ENCODE results near the gene STAT3.
A peak's percentile ranks its signal among the peaks of the same experiment; 100 is the strongest.
"Not testable (repeated sequence)": the region's sequence is repeated elsewhere in the genome, so short reads cannot be mapped to it uniquely, and the experiment has no call there.

Gene STAT3

DNA sequence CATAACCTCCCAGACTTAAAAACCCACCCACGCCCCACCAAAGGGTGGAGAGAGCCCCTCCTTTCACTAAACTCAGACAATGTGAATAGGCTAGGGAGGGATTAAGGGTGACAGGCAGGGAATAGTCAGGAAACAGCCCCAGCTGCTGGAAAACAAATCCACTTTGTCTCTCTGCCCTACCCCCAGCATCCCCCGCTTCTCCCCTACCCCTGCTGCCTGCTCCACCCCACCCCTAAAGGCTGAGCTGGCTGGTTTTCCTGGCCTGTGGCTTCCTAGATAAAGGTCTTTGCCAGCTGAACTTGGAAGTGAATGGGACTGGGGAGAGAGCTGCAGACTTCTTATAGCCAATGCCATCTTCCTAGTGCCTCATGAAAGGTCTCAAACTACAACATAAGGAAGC is 19.8 kb upstream of the STAT3 start:
- Histone ChIP-seq H3K27me3 (replicated peaks; ENCODE audit: control insufficient read depth, insufficient read depth, low read length, poor library complexity, severe bottlenecking) (no peaks in the 10 kb centered on the region), H3K4me3 (ENCODE audit: insufficient read depth, low read depth, low read length, poor library complexity, severe bottlenecking) (no peak overlapping the region), H3K4me1 (ENCODE audit: control insufficient read depth, insufficient read depth, low read length, poor library complexity, severe bottlenecking) (no peaks in the 10 kb centered on the region), H3K9me3 (ENCODE audit: control insufficient read depth, low read length) (no peaks in the 10 kb centered on the region), H3K36me3 (ENCODE audit: control insufficient read depth, insufficient read depth, low read length) (no peaks in the 10 kb centered on the region), H3K27ac (ENCODE audit: insufficient read depth, low read length, poor library complexity, severe bottlenecking) (no peak overlapping the region)
- DNase-seq, result no peak

DNA sequence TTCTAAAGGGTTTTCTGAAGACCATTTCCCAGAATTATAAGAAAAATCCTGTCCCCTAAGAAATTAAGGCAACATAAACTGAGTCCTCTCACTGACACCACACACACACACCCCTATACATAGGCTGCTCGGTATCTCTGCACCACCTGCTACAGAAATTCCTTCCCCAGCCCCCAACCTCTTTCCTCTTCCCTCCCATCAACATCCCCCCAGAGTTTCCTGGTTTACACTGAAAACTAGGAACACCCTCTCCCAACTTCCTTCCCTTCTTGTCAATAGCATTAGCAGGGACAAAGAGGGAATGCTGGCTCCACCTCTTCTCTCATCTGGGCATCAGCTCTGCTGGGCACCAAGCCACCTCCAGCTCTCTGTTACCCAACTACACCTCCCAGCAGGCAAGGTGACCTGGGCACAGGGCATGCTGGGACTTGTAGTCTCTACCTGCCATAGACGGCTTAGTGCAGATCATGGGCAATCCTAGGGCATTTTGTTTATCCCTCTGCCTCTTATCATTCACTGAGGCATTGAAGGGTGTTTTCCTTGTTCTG is 19.1 kb upstream of the STAT3 start:
- H3K9me3 ChIP-seq (ENCODE audit: control insufficient read depth, low read length), result no peaks in the 10 kb centered on the region
- peak; percentile 26 to 38 (median 30) for DNase-seq
- no peak overlapping the region for H3K27ac ChIP-seq (ENCODE audit: insufficient read depth, low read length, poor library complexity, severe bottlenecking)
- H3K36me3 ChIP-seq (ENCODE audit: control insufficient read depth, insufficient read depth, low read length), result no peaks in the 10 kb centered on the region
- no peak overlapping the region for H3K4me3 ChIP-seq (ENCODE audit: insufficient read depth, low read depth, low read length, poor library complexity, severe bottlenecking)
- no peaks in the 10 kb centered on the region for H3K27me3 ChIP-seq (replicated peaks; ENCODE audit: control insufficient read depth, insufficient read depth, low read length, poor library complexity, severe bottlenecking)
- H3K4me1 ChIP-seq (ENCODE audit: control insufficient read depth, insufficient read depth, low read length, poor library complexity, severe bottlenecking), result no peaks in the 10 kb centered on the region

DNA sequence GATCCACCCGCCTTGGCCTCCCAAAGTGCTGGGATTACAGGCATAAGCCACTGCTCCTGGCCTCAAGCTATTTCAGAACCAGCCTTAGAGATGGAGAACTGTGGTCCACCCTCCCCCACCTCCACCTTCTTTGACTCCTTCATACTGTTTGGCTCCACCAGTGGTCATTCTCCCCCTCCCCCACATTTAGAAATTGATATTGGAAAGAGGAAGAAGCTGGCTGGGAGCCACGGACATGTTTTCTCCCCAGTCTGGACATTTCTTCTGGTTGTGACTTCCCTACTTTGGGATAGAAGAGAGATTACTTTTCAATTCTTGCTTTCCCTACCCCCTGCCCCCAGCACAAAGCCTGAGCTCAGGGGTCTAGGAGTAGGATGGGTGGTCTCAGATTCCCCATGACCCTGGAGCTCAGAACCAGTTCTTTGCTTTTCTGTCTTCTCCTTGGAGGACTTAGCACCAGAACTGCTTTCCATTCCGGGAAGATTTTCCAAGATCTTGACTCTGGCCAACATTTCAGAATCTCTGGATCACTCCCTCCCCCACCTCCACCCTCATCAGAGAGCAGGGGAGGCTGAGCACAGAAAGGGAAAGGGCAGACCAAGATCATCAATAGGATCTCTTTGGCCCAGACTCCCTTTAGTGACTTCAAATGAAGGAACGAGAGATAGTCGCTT is 18.5 kb upstream of the STAT3 start:
- Histone ChIP-seq H3K27me3 (replicated peaks; ENCODE audit: control insufficient read depth, insufficient read depth, low read length, poor library complexity, severe bottlenecking) (no peaks in the 10 kb centered on the region), H3K4me3 (ENCODE audit: insufficient read depth, low read depth, low read length, poor library complexity, severe bottlenecking) (no peak overlapping the region), H3K4me1 (ENCODE audit: control insufficient read depth, insufficient read depth, low read length, poor library complexity, severe bottlenecking) (no peaks in the 10 kb centered on the region), H3K36me3 (ENCODE audit: control insufficient read depth, insufficient read depth, low read length) (no peaks in the 10 kb centered on the region), H3K9me3 (ENCODE audit: control insufficient read depth, low read length) (no peaks in the 10 kb centered on the region), H3K27ac (ENCODE audit: insufficient read depth, low read length, poor library complexity, severe bottlenecking) (no peak overlapping the region)
- DNase-seq, result no peak

DNA sequence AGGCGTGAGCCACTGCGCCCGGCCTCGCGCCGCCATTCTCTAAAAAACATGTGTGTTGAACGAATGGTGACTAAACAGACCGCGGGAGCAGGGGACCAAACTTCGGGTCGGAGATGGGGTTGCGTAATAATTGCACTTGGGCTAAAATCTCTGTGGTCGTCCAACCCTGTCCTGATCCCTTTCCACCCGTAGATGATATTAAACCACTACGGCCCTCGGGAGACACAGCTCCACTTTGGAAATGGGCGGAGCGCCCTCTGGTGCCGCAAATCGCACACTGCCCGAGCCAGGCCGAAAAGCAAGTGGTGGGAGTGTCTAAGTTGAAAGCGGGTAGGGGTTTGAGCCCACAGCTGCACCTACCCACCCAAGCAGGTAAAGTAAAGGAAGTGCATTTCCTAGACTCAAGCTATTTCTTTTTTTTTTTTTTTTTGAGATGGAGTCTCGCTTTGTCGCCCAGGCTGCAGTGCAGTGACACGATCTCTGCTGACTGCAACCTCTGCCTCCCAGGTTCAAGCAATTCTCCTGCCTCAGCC is 17.8 kb upstream of the STAT3 start:
- H3K4me3 ChIP-seq (ENCODE audit: insufficient read depth, low read depth, low read length, poor library complexity, severe bottlenecking), result no peak overlapping the region
- H3K9me3 ChIP-seq (ENCODE audit: control insufficient read depth, low read length), result no peaks in the 10 kb centered on the region
- no peaks in the 10 kb centered on the region for H3K27me3 ChIP-seq (replicated peaks; ENCODE audit: control insufficient read depth, insufficient read depth, low read length, poor library complexity, severe bottlenecking)
- peak; percentile 63 to 73 (median 66) for DNase-seq
- no peak overlapping the region for H3K27ac ChIP-seq (ENCODE audit: insufficient read depth, low read length, poor library complexity, severe bottlenecking)
- no peaks in the 10 kb centered on the region for H3K36me3 ChIP-seq (ENCODE audit: control insufficient read depth, insufficient read depth, low read length)
- no peaks in the 10 kb centered on the region for H3K4me1 ChIP-seq (ENCODE audit: control insufficient read depth, insufficient read depth, low read length, poor library complexity, severe bottlenecking)

DNA sequence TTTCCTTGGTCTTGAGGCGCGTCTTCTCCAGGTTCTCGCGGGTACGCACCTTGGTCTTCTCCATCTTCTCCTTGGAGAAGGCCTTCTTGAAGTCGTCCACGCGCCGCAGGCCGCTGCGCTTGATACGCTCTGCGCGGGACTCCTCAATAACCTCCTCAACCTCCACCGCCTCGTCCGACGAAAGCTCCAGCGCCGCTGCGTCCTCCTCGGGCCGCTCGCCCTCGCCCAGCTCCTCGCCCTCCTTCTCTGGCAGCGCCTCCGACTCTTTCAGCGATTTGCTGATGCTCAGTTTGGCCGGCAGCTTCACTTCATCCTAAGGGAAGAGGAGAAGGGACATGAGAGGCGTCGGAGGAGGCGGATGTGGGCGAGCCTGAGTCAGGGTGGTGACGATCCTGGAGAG is 16.8 kb upstream of the STAT3 start:
- Histone ChIP-seq H3K9me3 (ENCODE audit: control insufficient read depth, low read length) (no peaks in the 10 kb centered on the region), H3K27ac (ENCODE audit: insufficient read depth, low read length, poor library complexity, severe bottlenecking) (no peak overlapping the region), H3K4me1 (ENCODE audit: control insufficient read depth, insufficient read depth, low read length, poor library complexity, severe bottlenecking) (peaks cover 5% of the 10 kb centered on the region), H3K27me3 (replicated peaks; ENCODE audit: control insufficient read depth, insufficient read depth, low read length, poor library complexity, severe bottlenecking) (no peaks in the 10 kb centered on the region), H3K36me3 (ENCODE audit: control insufficient read depth, insufficient read depth, low read length) (no peaks in the 10 kb centered on the region), H3K4me3 (ENCODE audit: insufficient read depth, low read depth, low read length, poor library complexity, severe bottlenecking) (no peak overlapping the region)
- DNase-seq, result no peak

DNA sequence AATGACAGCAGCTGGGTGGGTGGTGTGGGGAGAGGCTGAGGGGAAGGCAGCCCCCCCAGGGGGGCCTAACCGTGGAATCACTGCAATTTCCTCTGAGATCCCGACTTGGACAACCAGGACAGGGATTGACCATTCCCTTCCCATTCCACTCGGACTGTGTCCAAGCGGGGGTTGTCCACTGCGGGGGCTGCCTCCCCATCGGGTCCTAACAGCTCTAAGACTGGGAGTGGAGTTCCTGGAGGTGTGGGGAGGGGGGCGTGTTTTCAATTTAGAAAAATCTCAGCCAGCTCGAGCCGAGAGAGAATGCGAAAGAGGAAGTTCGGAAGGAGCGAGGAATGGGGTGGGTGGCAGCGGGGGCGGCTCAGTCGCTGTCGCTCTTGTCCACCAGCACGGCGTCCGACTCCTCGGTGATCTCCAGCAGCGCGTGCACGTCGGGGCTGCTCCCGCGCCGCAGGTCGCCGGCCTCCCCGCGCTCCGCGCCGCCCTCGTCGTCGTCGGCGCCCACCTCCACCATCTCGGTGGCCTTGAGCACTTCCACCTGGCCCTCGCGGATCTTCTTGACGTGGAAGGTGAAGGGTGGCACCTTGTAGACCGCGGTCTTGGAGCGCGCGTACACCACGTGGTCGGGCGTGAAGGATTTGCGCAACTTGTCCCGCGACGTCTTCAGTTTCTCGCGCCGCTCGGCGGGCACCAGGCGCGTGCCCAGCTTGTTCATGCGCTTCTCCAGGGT is 16.2 kb upstream of the STAT3 start:
- Histone ChIP-seq H3K36me3 (ENCODE audit: control insufficient read depth, insufficient read depth, low read length) (no peaks in the 10 kb centered on the region), H3K4me1 (ENCODE audit: control insufficient read depth, insufficient read depth, low read length, poor library complexity, severe bottlenecking) (peaks cover 8% of the 10 kb centered on the region), H3K9me3 (ENCODE audit: control insufficient read depth, low read length) (no peaks in the 10 kb centered on the region), H3K4me3 (ENCODE audit: insufficient read depth, low read depth, low read length, poor library complexity, severe bottlenecking) (no peak overlapping the region), H3K27ac (ENCODE audit: insufficient read depth, low read length, poor library complexity, severe bottlenecking) (no peak overlapping the region), H3K27me3 (replicated peaks; ENCODE audit: control insufficient read depth, insufficient read depth, low read length, poor library complexity, severe bottlenecking) (no peaks in the 10 kb centered on the region)
- no peak for DNase-seq

DNA sequence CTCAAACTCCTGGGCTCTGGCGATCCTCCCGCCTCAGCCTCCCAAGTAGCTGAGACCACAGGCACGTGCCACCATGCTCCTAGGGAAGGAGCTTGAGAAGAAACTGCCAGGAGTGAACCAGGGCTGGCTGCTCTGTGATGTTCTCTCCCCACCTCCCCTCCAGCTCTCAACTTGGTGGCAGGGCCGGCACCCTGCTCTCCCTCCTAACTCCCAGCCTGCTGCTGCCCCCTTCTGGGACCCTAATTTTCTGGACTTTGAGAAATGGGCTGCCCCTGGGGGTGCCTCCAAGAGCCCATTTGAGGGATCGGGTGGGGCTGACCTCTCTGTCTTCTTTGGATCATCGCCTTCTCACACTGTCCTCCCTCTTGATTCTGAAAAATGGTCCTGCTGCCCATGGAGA is 14.9 kb upstream of the STAT3 start:
- Histone ChIP-seq H3K4me1 (ENCODE audit: control insufficient read depth, insufficient read depth, low read length, poor library complexity, severe bottlenecking) (peaks cover 8% of the 10 kb centered on the region), H3K27me3 (replicated peaks; ENCODE audit: control insufficient read depth, insufficient read depth, low read length, poor library complexity, severe bottlenecking) (no peaks in the 10 kb centered on the region), H3K4me3 (ENCODE audit: insufficient read depth, low read depth, low read length, poor library complexity, severe bottlenecking) (no peak overlapping the region), H3K9me3 (ENCODE audit: control insufficient read depth, low read length) (no peaks in the 10 kb centered on the region), H3K36me3 (ENCODE audit: control insufficient read depth, insufficient read depth, low read length) (no peaks in the 10 kb centered on the region), H3K27ac (ENCODE audit: insufficient read depth, low read length, poor library complexity, severe bottlenecking) (no peak overlapping the region)
- no peak for DNase-seq

DNA sequence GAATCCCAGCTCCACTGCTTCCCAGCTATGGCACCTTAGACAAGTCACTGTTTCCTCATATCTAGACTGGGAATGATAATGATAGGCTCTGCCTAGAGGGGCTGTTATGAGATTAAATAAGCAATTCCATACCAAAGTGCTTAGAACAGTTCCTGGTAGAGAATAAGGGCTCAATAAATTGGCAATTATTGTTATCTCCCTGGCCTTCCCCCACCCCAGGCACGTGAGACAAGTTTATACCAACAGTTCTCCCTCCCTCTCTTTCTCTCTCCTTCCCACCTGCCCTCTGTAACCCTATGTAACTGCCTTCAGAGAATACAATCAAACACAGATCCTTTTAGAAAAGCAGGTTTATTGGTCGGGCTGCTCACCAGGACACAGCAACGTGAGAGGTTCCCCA is 13.9 kb upstream of the STAT3 start:
- peaks cover 8% of the 10 kb centered on the region for H3K4me1 ChIP-seq (ENCODE audit: control insufficient read depth, insufficient read depth, low read length, poor library complexity, severe bottlenecking)
- no peaks in the 10 kb centered on the region for H3K9me3 ChIP-seq (ENCODE audit: control insufficient read depth, low read length)
- DNase-seq, result no peak
- no peak overlapping the region for H3K27ac ChIP-seq (ENCODE audit: insufficient read depth, low read length, poor library complexity, severe bottlenecking)
- H3K27me3 ChIP-seq (replicated peaks; ENCODE audit: control insufficient read depth, insufficient read depth, low read length, poor library complexity, severe bottlenecking), result no peaks in the 10 kb centered on the region
- no peaks in the 10 kb centered on the region for H3K36me3 ChIP-seq (ENCODE audit: control insufficient read depth, insufficient read depth, low read length)
- no peak overlapping the region for H3K4me3 ChIP-seq (ENCODE audit: insufficient read depth, low read depth, low read length, poor library complexity, severe bottlenecking)

DNA sequence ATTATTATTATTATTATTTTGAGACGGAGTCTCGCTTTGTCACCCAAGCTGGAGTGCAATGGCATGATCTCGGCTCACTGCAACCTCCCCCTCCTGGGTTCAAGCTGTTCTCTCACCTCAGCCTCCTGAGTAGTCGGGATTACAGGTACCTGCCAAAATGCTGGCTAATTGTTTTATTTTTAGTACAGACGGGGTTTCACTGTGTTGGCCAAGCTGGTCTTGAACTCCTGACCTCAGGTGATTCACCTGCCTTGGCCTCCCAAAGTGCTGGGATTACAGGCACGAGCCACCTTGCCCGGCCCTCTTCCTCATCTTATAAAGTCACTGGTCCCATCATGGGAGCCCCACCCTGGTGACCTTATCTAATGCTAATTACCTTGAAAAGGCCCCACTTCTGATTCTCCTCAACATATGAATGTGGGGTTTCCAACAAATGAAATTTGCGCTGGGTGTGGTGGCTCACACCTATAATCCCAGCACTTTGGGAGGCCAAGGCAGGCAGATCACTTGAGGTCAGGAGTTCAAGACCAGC is 12.7 kb upstream of the STAT3 start:
- H3K9me3 ChIP-seq (ENCODE audit: control insufficient read depth, low read length); H3K36me3 ChIP-seq (ENCODE audit: control insufficient read depth, insufficient read depth, low read length); H3K4me3 ChIP-seq (ENCODE audit: insufficient read depth, low read depth, low read length, poor library complexity, severe bottlenecking); H3K4me1 ChIP-seq (ENCODE audit: control insufficient read depth, insufficient read depth, low read length, poor library complexity, severe bottlenecking); H3K27me3 ChIP-seq (replicated peaks; ENCODE audit: control insufficient read depth, insufficient read depth, low read length, poor library complexity, severe bottlenecking); H3K27ac ChIP-seq (ENCODE audit: insufficient read depth, low read length, poor library complexity, severe bottlenecking); DNase-seq: not testable (repeated sequence)

Data from effector memory CD4-positive, alpha-beta T cell (primary cell).